ENCODE measurements around the gene KCTD21. TPM values are rescaled to one million over a fixed set of nuclear protein-coding genes. Genes with fewer than 3 reads are reported as not detected.

The KCTD21 gene
- total RNA-seq, 4 donors from 2014 or later: 9.6 to 21.5 (median 13.7) TPM

DNA sequence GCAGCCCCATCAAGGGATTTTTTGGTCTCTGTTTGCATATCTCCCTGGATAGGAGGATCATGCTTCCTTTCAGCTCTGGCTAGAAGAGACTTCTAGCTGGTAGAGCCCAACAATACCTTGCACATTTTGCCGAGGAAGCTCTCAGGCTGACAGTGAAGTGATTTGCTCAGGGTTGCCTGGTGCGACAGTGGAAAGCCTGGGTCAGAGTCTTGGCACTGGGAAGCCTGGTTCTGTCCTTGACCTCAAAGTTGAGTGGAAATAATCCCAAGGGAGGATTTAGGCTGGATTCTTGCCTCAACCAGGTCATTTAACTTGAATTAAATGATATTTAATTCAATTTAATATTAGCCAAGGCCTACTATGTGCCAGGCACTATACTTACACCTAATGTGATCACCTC, 24.6 kb downstream of the KCTD21 start:
- ATAC-seq (ENCODE audit: low FRiP score) (no peak), DNase-seq (ENCODE audit: low spot score) (no peak)
- TF ChIP-seq, protein P1, sequence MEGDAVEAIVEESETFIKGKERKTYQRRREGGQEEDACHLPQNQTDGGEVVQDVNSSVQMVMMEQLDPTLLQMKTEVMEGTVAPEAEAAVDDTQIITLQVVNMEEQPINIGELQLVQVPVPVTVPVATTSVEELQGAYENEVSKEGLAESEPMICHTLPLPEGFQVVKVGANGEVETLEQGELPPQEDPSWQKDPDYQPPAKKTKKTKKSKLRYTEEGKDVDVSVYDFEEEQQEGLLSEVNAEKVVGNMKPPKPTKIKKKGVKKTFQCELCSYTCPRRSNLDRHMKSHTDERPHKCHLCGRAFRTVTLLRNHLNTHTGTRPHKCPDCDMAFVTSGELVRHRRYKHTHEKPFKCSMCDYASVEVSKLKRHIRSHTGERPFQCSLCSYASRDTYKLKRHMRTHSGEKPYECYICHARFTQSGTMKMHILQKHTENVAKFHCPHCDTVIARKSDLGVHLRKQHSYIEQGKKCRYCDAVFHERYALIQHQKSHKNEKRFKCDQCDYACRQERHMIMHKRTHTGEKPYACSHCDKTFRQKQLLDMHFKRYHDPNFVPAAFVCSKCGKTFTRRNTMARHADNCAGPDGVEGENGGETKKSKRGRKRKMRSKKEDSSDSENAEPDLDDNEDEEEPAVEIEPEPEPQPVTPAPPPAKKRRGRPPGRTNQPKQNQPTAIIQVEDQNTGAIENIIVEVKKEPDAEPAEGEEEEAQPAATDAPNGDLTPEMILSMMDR (IDR thresholded peaks at IDR 0.05): no peak

DNA sequence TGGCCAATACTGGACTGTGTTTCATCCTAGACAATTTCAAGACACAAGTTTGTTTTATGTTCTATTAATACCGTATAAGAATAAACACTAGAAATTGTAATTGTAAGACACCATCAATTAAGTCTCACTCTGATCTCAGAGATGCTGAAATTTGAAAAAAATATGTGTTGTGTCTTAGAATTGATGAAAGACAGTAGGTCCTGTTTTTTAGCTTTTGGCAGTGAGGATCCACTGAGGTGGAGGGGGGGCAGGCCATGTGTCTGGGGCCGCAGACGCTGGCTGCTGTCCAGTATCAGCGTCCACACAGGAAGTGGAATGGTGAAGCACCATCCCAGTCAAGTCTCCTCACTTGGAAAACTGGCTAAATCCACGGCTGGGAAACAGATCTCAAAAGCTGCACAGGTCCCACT, 26.5 kb downstream of the KCTD21 start:
- TF ChIP-seq, protein P1 (IDR thresholded peaks at IDR 0.05): no peak
- ATAC-seq (ENCODE audit: low FRiP score) (no peak), DNase-seq (ENCODE audit: low spot score) (no peak)

DNA sequence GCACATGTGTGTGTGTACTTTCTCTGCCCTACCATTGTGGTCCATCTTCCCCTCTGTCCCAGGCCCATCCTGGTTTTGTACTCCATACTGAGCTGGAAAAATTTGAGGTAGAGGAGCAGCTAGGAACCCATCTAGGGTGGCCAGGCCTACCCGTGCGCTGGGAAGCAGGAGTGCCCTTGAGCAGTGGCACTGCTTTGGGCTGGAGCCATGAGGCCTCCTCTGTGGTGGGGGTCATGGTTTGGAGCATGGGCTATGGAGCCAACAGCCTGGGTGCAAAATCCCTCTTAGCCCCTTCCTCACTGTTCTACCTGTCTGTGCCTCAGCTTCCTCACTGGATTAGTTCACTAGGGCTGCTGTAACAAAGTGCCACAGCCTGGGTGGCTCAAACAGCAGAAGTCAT, 27.1 kb downstream of the KCTD21 start:
- no peak for DNase-seq (ENCODE audit: low spot score)
- TF ChIP-seq, protein P1 (IDR thresholded peaks at IDR 0.05): no peak
- no peak for ATAC-seq (ENCODE audit: low FRiP score)

DNA sequence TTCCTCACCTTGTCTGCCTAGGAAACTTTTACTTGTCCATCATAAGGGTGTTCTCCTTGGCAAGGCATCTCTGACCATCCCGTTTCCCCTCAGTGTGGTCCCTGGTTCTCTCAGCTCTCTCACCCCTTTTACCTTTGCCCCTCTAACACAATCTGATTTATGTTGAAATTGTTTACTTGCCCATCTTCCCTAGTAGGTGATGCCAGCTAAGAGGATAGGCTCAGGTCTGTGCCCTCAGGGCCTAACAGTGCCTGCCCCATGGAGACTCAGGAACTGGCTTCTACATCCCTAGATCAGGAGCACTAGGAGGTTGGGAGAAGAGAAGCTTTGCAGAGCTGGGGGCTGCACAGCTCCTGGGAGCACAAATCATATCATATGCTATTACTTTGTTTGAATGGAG, 27.9 kb downstream of the KCTD21 start:
- no peak for DNase-seq (ENCODE audit: low spot score)
- no peak for ATAC-seq (ENCODE audit: low FRiP score)
- TF ChIP-seq, protein P1 (IDR thresholded peaks at IDR 0.05): no peak

DNA sequence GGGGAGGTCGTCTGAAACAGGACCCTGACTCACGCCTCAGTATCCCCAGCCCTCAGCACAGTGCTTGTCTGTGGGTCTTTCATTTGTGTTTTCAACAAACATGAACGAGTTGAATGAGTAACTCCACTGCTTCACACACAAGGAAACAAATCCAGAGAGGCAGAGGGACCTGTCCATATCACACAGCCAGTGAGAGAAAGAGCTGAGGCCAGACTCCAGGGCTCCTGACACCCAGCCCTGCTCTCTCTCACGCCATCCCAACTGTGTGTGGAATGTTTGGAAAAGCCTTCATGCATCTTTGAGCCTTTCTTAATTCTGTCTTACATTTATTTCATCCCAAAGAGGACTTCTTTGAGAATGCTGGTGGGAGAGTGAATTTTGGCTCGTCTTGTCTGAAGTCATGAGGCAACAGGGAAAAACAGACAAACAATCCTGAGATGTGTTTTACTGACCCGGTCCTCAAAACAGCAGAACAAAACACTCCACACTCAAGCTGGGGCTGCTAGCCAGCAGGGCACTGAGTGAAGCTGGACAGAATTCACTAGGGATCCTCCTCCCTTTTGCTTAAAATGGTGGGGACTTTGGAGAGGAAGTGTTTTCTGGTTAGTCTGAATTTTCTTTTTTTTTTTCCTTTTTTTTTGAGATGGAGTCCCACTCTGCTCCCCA, 29.3 kb downstream of the KCTD21 start:
- DNase-seq (ENCODE audit: low spot score): no peak
- TF ChIP-seq, protein P1 (IDR thresholded peaks at IDR 0.05): no peak
- ATAC-seq (ENCODE audit: low FRiP score): no peak

DNA sequence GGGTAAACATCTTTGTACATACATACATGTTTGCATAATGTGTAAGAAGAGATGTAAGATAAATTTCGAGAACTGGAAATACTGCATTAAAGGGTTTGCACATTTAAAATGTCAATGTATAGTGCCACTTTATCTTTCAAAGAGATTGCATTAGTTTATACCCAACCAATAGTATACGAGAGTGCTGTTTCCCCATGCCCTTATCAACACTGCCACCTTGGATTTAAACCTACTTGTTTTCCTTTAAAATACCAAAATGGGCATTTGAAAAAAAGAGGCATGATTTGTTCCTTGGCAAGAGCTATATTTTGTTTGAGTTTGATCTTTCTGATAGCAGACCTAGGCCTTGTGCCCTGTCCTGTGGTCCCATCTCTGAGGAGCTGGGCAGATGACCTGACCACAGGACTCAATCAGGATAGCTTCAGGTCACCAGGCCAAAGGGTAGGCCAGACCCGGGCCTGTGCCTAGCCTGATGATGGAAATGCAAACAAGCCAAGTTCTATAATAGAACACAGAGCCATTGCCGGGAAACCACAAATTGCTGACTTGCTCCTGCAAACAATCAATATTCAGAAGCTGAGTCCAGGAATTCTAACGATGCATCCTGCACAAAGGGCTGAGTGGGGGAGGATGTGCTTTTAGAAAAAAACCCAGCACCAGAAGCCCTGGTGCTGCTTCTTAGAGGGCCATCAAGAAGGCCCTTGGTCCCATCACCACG, 32.1 kb downstream of the KCTD21 start:
- TF ChIP-seq, protein P1 (IDR thresholded peaks at IDR 0.05): no peak
- ATAC-seq (ENCODE audit: low FRiP score) (no peak), DNase-seq (ENCODE audit: low spot score) (no peak)

DNA sequence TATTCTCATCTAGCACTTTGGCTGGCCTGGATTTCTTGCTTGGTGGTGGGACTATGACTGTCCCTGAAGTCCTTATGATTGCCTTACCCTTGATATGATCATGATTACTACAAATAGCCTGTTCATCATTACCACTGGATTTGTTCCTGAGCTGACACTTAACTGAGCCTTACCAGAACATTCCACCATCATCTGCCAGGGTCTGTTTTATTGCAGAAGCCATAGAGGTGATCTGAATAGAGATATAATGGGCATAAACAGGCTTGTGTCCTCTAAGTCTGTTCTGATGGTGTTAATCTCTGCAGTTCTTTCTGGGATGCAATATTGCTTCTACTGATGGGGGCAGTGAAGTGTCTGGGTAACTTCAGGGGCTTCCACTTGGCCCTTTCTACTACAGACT, 36.6 kb downstream of the KCTD21 start:
- ATAC-seq (ENCODE audit: low FRiP score) (no peak), DNase-seq (ENCODE audit: low spot score) (no peak)
- TF ChIP-seq, protein P1 (IDR thresholded peaks at IDR 0.05): no peak
